Measurements from ENCODE around the gene TCP1. TPM values are rescaled to one million over a fixed set of nuclear protein-coding genes. Genes with fewer than 3 reads are reported as not detected.

Gene TCP1
- total RNA-seq, 1 experiment from 2014 or later: 528 TPM

GRCh38 chr6:159806021-159806458 lies 16.6 kb upstream of the TCP1 start:
- Histone ChIP-seq H3K27ac (ENCODE audit: low read depth, low read length, poor library complexity, severe bottlenecking) (no peak overlapping the region), H3K9me3 (ENCODE audit: low read depth, low read length, poor library complexity, severe bottlenecking) (no peaks in the 10 kb centered on the region), H3K4me3 (ENCODE audit: low read depth, low read length, poor library complexity, severe bottlenecking) (no peak overlapping the region), H3K4me1 (ENCODE audit: insufficient read depth, low read length, poor library complexity, severe bottlenecking) (no peaks in the 10 kb centered on the region), H3K36me3 (ENCODE audit: insufficient read depth, low read length, poor library complexity, severe bottlenecking) (no peaks in the 10 kb centered on the region), H3K27me3 (replicated peaks; ENCODE audit: insufficient read depth, low read depth, low read length, poor library complexity) (no peaks in the 10 kb centered on the region)
- POLR2A ChIA-PET (ENCODE audit: low non-redundant PET): no interaction called here
- intact Hi-C loops (cut with micrococcal nuclease; ENCODE audit: unreplicated experiment): no loop called here
- no TSS peak for BruUV-seq (replicated peaks)
- TF ChIP-seq CTCF (conservative IDR thresholded peaks at IDR 0.05; ENCODE audit: low read depth, low read length) (no peak), EZH2 (IDR thresholded peaks at IDR 0.05; ENCODE audit: borderline replicate concordance, low read depth, low read length, poor library complexity, severe bottlenecking) (no peak)
- no peak for DNase-seq (ENCODE audit: low spot score)
- CTCF ChIA-PET: interaction anchor here (0.7 kb wide), 1 partner anchor 584 kb away, joined by 3 read pairs; no protein-coding TSS in a partner anchor

GRCh38 chr6:159805440-159806020 lies 16.1 kb upstream of the TCP1 start:
- no peak for DNase-seq (ENCODE audit: low spot score)
- H3K4me3 ChIP-seq (ENCODE audit: low read depth, low read length, poor library complexity, severe bottlenecking): no peak overlapping the region
- no peaks in the 10 kb centered on the region for H3K9me3 ChIP-seq (ENCODE audit: low read depth, low read length, poor library complexity, severe bottlenecking)
- no peaks in the 10 kb centered on the region for H3K36me3 ChIP-seq (ENCODE audit: insufficient read depth, low read length, poor library complexity, severe bottlenecking)
- no TSS peak for BruUV-seq (replicated peaks)
- H3K4me1 ChIP-seq (ENCODE audit: insufficient read depth, low read length, poor library complexity, severe bottlenecking): no peaks in the 10 kb centered on the region
- H3K27me3 ChIP-seq (replicated peaks; ENCODE audit: insufficient read depth, low read depth, low read length, poor library complexity): no peaks in the 10 kb centered on the region
- TF ChIP-seq EZH2 (IDR thresholded peaks at IDR 0.05; ENCODE audit: borderline replicate concordance, low read depth, low read length, poor library complexity, severe bottlenecking) (no peak), CTCF (conservative IDR thresholded peaks at IDR 0.05; ENCODE audit: low read depth, low read length) (no peak)
- no peak overlapping the region for H3K27ac ChIP-seq (ENCODE audit: low read depth, low read length, poor library complexity, severe bottlenecking)
- ChIA-PET CTCF (no interaction called here), POLR2A (ENCODE audit: low non-redundant PET) (no interaction called here)
- intact Hi-C loops (cut with micrococcal nuclease; ENCODE audit: unreplicated experiment): no loop called here

GRCh38 chr6:159804504-159804903 lies 15.1 kb upstream of the TCP1 start:
- Histone ChIP-seq H3K9me3 (ENCODE audit: low read depth, low read length, poor library complexity, severe bottlenecking) (no peaks in the 10 kb centered on the region), H3K4me3 (ENCODE audit: low read depth, low read length, poor library complexity, severe bottlenecking) (no peak overlapping the region), H3K27ac (ENCODE audit: low read depth, low read length, poor library complexity, severe bottlenecking) (no peak overlapping the region), H3K36me3 (ENCODE audit: insufficient read depth, low read length, poor library complexity, severe bottlenecking) (no peaks in the 10 kb centered on the region), H3K27me3 (replicated peaks; ENCODE audit: insufficient read depth, low read depth, low read length, poor library complexity) (no peaks in the 10 kb centered on the region), H3K4me1 (ENCODE audit: insufficient read depth, low read length, poor library complexity, severe bottlenecking) (no peaks in the 10 kb centered on the region)
- POLR2A ChIA-PET (ENCODE audit: low non-redundant PET): no interaction called here
- DNase-seq (ENCODE audit: low spot score): no peak
- TF ChIP-seq EZH2 (IDR thresholded peaks at IDR 0.05; ENCODE audit: borderline replicate concordance, low read depth, low read length, poor library complexity, severe bottlenecking): no peak
- no peak for TF ChIP-seq CTCF (conservative IDR thresholded peaks at IDR 0.05; ENCODE audit: low read depth, low read length)
- no TSS peak for BruUV-seq (replicated peaks)
- CTCF ChIA-PET: no interaction called here
- intact Hi-C loops (cut with micrococcal nuclease; ENCODE audit: unreplicated experiment): no loop called here
